Measurements from ENCODE around the gene NR2F1.

Gene NR2F1

GRCh38 chr5:93577854-93578812 is 4.9 kb upstream of the NR2F1 start:
- DNase-seq (ENCODE audit: low spot score) = no peak

- DNase-seq (ENCODE audit: low spot score) = peak; percentile 69
These were observed 4.0 kb upstream of the NR2F1 start for GRCh38 chr5:93578813-93579691.

- no peak for DNase-seq (ENCODE audit: low spot score)
These were observed 3.3 kb upstream of the NR2F1 start for GRCh38 chr5:93579692-93580062.

DNA sequence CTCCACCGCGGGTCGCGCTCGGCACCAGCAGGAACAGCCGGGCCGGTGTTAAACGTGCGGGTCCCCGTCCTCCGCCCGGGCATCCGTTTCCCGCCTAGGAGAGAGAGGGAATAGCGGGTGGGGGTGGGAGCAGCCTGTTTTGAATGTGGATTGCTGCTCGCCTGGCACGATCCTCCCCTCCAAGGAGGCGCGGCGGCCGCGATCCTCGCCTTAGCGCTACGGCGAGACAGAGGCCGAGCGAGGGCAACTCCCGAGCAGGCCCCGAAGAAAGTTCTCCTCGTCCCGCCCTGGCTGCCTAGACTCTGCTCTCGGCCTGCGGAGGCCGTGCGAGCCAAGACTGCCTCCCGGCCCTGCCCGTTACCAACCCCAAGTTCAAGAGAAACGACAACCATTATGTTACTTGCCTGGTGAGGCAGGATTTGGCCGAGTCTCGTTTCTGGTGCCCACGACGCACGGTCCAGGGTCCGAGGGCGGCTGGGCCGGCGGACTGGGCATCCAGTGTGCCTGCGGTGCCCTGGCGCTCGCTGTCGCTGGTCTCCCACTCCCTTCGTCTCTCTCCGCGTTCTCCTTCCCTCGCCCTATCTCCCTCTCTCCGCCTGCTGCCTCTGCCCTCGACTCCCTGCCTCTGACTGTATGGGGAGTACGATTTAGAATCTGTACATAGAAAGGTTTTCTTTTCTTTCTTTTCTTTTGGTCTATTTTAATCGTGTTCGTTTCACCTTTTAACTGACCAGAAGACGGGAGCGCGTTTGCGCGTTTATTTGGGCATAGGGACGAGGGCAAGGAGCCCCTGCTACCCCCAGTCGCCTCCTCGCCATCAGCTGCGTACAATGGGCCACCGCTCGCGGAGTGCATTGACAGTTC is 2.7 kb upstream of the NR2F1 start:
- DNase-seq (ENCODE audit: low spot score) = peak; percentile 57

- no peak for DNase-seq (ENCODE audit: low spot score)
These were observed 2.0 kb upstream of the NR2F1 start, which contains the start of gene NR2F1-AS1 for GRCh38 chr5:93580927-93581445. TSS of gene NR2F1-AS1 (minus strand) at chr5:93581219.

- DNase-seq (ENCODE audit: low spot score) = no peak
These were observed 907 bp upstream of the NR2F1 start for GRCh38 chr5:93582167-93582462.

DNA sequence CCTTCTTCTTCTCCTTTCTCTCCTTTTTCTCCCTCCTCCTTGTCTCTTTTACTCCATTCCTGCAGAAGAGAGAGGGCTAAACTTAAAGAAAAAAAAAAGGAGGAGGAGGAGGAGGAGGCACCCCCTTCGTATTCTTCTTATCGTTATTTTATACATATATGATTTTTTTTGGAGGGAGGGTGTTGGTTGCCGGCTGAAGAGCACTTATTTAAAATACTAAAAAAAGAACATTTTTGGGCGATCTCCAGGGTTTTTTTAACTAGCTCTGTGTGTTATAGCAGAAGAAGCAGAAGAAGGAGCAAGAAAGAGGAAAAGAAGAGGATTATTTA is 381 bp downstream of the NR2F1 start:
- no peak for DNase-seq (ENCODE audit: low spot score)

- DNase-seq (ENCODE audit: low spot score) = no peak
These were observed 960 bp downstream of the NR2F1 start for GRCh38 chr5:93583768-93584595.

GRCh38 chr5:93584596-93585040 is 1.6 kb downstream of the NR2F1 start:
- no peak for DNase-seq (ENCODE audit: low spot score)

DNA sequence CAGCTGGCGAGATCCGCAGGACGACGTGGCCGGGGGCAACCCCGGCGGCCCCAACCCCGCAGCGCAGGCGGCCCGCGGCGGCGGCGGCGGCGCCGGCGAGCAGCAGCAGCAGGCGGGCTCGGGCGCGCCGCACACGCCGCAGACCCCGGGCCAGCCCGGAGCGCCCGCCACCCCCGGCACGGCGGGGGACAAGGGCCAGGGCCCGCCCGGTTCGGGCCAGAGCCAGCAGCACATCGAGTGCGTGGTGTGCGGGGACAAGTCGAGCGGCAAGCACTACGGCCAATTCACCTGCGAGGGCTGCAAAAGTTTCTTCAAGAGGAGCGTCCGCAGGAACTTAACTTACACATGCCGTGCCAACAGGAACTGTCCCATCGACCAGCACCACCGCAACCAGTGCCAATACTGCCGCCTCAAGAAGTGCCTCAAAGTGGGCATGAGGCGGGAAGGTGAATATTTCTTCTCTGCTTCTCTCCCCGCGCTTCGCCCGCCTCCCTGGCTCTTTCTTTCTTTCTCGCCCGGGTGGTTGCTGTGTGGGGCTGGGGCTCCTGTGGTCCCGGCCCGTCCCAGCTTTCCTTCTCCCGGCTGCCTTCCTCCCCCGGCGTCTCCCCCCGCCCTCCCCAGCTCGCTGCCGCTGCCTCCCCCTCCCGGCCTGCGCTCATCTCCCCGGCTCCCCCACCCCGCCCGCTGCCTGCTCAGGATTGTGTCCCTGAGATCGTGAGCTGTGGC is 2.2 kb downstream of the NR2F1 start:
- no peak for DNase-seq (ENCODE audit: low spot score)

DNA sequence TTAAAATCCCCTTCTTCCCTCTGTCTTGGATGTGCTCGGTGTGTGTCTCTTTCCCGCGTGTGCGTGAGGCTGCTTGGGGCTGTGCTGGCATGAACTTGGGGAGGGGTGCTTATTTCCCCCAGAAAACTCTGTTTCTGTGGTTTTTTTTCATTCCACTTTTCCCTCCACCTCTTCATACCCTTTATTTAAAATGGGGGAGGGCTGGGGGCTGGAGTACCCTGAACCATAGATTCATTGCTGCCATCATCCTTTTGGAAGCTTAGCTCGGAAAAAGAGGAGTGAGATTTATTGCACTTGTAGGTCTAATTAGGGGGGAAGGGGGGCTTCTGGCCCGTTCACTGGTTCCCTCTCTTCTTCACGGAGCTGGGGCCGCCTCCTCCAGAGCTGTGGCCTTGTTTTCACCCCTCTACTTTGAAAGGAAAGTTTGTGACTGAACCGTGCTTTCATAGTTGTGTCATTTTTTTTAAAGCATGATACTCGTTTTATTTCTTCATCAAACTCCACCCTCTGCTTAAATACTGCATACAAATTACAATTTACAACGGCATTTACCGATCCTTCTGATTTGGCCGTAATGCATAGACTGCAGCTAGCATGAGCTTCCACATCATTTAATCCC is 2.9 kb downstream of the NR2F1 start:
- no peak for DNase-seq (ENCODE audit: low spot score)

GRCh38 chr5:93586736-93587596 is 3.9 kb downstream of the NR2F1 start:
- DNase-seq (ENCODE audit: low spot score) = no peak

- no peak for DNase-seq (ENCODE audit: low spot score)
These were observed 4.8 kb downstream of the NR2F1 start for GRCh38 chr5:93587597-93588351.

DNA sequence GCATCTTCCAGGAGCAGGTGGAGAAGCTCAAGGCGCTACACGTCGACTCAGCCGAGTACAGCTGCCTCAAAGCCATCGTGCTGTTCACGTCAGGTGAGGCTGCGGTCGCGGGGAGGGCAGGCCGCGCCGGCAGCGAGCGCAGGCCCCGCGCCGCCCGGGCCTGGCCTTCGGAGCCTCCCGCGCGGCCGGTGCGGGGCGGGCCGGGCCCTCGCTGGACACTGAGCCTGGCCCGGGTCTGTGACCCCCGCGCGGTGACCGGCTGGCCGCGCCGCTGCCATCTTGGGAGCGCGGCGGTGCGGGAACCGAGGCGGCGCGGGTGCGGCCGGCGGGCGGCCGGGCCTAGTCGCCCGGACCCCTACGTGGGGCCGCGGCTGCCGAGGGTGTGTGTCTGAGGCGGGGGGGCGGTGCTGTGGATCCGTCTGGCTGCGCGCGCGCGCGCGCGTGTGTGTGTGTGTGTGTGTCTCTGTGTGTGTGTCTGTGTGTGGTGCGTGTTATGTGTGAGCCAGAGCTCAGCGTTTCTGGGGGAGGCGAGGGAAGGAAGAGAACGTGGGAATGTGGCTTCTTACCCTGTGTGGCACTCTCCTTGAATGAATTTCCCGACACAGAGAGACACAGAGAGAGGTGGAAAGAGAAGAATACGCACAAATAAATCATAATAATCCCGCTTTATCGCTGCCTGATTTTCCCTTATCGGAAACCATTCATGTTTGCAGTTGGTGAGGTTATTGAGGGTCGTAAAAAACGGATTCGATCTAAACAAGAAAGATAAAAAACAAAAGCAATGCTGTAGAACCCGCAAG is 5.5 kb downstream of the NR2F1 start:
- no peak for DNase-seq (ENCODE audit: low spot score)

GRCh38 chr5:93589152-93589828 is 6.3 kb downstream of the NR2F1 start:
- no peak for DNase-seq (ENCODE audit: low spot score)

DNA sequence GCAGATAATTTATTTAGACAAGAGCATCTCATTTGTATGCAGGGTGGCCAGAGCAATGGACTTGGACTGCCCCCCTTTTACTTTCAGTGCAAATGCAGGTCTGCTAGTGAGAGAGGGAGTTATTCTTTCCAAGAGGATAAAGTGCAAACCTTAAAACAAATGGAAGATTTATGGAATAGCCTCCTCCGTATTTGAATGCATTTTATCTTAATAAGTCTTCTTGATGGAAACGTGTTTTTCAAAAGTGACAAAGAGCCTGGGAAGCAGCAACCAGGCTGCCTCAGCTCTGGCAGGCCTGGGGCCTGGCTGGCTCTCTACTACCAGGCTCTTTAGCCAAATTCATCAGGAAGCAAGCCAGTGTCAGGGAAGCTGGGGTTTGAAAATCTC is 6.8 kb downstream of the NR2F1 start:
- no peak for DNase-seq (ENCODE audit: low spot score)

DNA sequence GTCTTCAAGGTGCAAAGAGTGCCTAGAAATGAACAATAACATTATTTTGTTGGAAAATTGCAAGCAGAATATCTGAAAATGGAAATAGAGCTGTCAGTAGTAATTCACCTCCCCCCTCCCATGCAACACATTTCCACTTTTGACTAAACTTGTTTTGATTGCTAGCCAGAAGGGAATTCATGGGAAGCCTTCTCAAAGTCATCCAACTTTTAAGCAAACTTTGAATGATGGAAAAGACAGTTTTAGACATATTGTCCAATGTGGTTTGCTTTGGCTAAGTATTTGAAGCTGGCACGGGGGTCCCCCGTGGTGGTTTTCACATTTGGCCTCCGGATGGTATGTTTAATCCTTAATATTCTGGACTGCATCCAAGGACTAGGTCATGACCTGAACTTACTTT is 7.5 kb downstream of the NR2F1 start:
- no peak for DNase-seq (ENCODE audit: low spot score)
